WERI-Rb-1 (cell line): ENCODE data around the gene KIRREL3.

ENCODE experiments used
- DNase-seq: peaks from one replicate; pipeline ENCODE4 v3.0.0-alpha.2; 2020
- H3K27ac ChIP-seq: fragments of 250-450 bp; sonication (Bioruptor Pico); 2 replicates; pipeline ENCODE4 v1.5.1; 2020; ENCODE audit warnings: mild to moderate bottlenecking, moderate library complexity
- H3K27me3 ChIP-seq: fragments of 250-450 bp; sonication (Bioruptor Pico); 2 replicates; pipeline ENCODE4 v1.5.1; 2021; ENCODE audit warnings: mild to moderate bottlenecking, low read depth, moderate library complexity; ENCODE audit not compliant: insufficient read depth, severe bottlenecking
- H3K36me3 ChIP-seq: fragments of 250-450 bp; sonication (Bioruptor Pico); 2 replicates; pipeline ENCODE4 v1.5.1; 2020; ENCODE audit warnings: mild to moderate bottlenecking, moderate library complexity
- H3K4me3 ChIP-seq: 2 replicates; pipeline ENCODE4 v1.5.1; 2011; ENCODE audit warnings: low read depth, mild to moderate bottlenecking, control low read depth, low read length
- H3K9me3 ChIP-seq: fragments of 250-450 bp; sonication (Bioruptor Pico); 2 replicates; pipeline ENCODE4 v1.5.1; 2021; ENCODE audit warnings: mild to moderate bottlenecking, moderate library complexity; ENCODE audit not compliant: severe bottlenecking
- TF ChIP-seq, protein P1 (sequence below): IDR thresholded peaks from 2 replicates; pipeline ENCODE4 v1.5.1; 2011; ENCODE audit warnings: low read depth, mild to moderate bottlenecking, control low read depth, inconsistent platforms, low read length

The KIRREL3 gene

DNA sequence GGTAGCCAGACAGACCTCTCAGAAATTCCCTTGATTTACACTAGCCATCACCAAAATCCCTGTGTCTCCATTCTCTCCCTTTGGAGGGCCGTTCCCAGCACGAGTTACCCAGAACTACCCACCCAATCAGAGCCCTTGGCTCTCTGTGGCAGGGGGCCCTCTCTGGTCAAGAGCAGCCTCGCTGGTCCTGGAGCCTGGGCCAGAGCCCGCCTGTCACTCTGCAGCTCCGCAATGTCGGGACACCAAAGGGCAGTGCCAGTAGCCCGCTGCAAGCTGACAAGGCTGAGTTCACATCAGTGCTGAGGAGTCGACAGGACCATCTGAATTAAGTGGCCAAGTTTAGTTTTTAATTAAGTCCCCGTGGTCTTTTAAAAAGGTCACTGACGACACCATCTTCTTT lies 403.5 kb downstream of the KIRREL3 start:
- no peak for DNase-seq
- Histone ChIP-seq H3K9me3 (no peaks in the 10 kb centered on the region), H3K36me3 (no peaks in the 10 kb centered on the region), H3K27ac (no peak overlapping the region), H3K27me3 (no peaks in the 10 kb centered on the region), H3K4me3 (no peak overlapping the region)
- TF ChIP-seq, protein P1, sequence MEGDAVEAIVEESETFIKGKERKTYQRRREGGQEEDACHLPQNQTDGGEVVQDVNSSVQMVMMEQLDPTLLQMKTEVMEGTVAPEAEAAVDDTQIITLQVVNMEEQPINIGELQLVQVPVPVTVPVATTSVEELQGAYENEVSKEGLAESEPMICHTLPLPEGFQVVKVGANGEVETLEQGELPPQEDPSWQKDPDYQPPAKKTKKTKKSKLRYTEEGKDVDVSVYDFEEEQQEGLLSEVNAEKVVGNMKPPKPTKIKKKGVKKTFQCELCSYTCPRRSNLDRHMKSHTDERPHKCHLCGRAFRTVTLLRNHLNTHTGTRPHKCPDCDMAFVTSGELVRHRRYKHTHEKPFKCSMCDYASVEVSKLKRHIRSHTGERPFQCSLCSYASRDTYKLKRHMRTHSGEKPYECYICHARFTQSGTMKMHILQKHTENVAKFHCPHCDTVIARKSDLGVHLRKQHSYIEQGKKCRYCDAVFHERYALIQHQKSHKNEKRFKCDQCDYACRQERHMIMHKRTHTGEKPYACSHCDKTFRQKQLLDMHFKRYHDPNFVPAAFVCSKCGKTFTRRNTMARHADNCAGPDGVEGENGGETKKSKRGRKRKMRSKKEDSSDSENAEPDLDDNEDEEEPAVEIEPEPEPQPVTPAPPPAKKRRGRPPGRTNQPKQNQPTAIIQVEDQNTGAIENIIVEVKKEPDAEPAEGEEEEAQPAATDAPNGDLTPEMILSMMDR = no peak

DNA sequence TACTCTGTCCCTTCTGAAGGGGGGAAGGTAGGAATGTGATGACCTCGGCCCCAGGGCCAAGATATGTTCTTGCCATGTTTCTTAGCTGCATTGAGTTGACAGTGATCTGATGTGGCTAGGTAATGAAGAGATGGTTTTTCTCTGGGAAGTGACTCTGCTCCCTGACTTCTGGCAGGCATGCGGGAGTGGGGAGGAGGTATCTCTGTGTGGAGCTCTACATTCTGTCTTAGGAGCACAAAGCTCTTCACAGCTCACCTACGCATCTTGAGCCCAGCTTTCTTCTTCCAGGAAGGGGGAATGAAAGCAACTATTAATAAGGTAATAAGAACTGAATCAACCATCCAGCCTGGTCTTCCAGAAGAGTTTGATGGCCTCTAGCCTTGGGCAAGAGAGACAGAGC lies 404.1 kb downstream of the KIRREL3 start:
- Histone ChIP-seq H3K27me3 (no peaks in the 10 kb centered on the region), H3K9me3 (no peaks in the 10 kb centered on the region), H3K27ac (no peak overlapping the region), H3K36me3 (no peaks in the 10 kb centered on the region), H3K4me3 (no peak overlapping the region)
- TF ChIP-seq, protein P1 = no peak
- DNase-seq = no peak

GRCh38 chr11:126595560-126595959 lies 405.0 kb downstream of the KIRREL3 start:
- no peaks in the 10 kb centered on the region for H3K9me3 ChIP-seq
- no peak overlapping the region for H3K27ac ChIP-seq
- DNase-seq = no peak
- H3K27me3 ChIP-seq = no peaks in the 10 kb centered on the region
- H3K36me3 ChIP-seq = no peaks in the 10 kb centered on the region
- no peak overlapping the region for H3K4me3 ChIP-seq
- TF ChIP-seq, protein P1 = peak; percentile 33; the same call in 1 of the 2 replicates

- Histone ChIP-seq H3K27ac (no peak overlapping the region), H3K4me3 (no peak overlapping the region), H3K9me3 (no peaks in the 10 kb centered on the region), H3K27me3 (no peaks in the 10 kb centered on the region), H3K36me3 (no peaks in the 10 kb centered on the region)
- DNase-seq = no peak
- TF ChIP-seq, protein P1 = no peak
Measured at GRCh38 chr11:126594921-126595367, 405.6 kb downstream of the KIRREL3 start.

- TF ChIP-seq, protein P1 = no peak
- no peaks in the 10 kb centered on the region for H3K9me3 ChIP-seq
- DNase-seq = no peak
- H3K27ac ChIP-seq = no peak overlapping the region
- no peaks in the 10 kb centered on the region for H3K27me3 ChIP-seq
- no peaks in the 10 kb centered on the region for H3K36me3 ChIP-seq
- no peak overlapping the region for H3K4me3 ChIP-seq
Measured at GRCh38 chr11:126592496-126593410, 407.8 kb downstream of the KIRREL3 start.
